GM18526 (cell line): Measurements from ENCODE around the gene PPP1R1A.

Experiments used
- POLR2A ChIP-seq: IDR thresholded peaks from 3 replicates; pipeline ENCODE4 v1.6.1; 2011; ENCODE audit not compliant: insufficient read length; ENCODE audit errors: extremely low read depth

The PPP1R1A gene

GRCh38 chr12:54608156-54608555 lies 19.7 kb upstream of the PPP1R1A start:
- no peak for TF ChIP-seq POLR2A

- no peak for TF ChIP-seq POLR2A
These were observed 18.1 kb upstream of the PPP1R1A start for GRCh38 chr12:54606556-54606955.

- no peak for TF ChIP-seq POLR2A
These were observed 16.9 kb upstream of the PPP1R1A start for GRCh38 chr12:54605138-54605970.

DNA sequence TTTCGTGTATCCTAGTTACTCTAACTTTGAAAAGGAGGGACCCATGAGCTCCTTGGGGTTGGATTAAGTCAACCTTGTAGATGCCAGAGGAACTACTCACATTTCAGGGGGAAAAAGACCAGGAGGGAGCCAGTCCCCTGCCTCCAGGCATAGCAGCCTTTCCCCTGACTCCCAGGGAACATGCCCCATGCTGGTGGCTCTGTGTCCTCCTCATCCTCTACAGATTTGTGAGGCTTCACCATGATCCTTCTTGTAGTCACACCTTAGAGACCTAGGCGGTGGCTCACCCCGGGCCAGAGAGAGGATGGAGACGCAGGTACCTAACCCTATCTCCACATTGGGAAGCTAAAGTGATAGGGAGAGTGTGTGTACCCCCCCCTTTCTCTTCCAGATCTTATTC lies 16.0 kb upstream of the PPP1R1A start:
- TF ChIP-seq POLR2A, result no peak

DNA sequence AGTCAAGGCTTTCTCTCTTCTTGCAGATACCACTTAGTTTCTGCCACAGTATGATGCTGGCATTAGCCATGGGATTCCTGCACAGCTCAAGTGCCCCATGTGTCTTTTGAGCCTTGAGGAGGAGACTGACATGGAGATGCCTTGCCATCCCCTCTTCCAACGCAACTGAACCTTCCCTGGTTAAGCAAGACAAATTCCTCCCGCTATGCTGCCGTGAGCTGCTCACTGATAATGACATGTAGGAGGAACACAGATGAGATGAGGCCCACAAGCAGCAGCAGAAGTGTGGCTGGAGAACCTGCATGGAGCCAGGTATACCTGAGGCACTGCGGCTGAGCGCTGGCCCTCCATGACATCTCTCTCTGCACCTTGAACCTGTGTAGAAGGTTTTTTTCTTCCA lies 15.4 kb upstream of the PPP1R1A start:
- no peak for TF ChIP-seq POLR2A

- no peak for TF ChIP-seq POLR2A
These were observed 14.8 kb upstream of the PPP1R1A start for GRCh38 chr12:54603173-54603814.

GRCh38 chr12:54602661-54603060 lies 14.2 kb upstream of the PPP1R1A start:
- TF ChIP-seq POLR2A, result no peak

DNA sequence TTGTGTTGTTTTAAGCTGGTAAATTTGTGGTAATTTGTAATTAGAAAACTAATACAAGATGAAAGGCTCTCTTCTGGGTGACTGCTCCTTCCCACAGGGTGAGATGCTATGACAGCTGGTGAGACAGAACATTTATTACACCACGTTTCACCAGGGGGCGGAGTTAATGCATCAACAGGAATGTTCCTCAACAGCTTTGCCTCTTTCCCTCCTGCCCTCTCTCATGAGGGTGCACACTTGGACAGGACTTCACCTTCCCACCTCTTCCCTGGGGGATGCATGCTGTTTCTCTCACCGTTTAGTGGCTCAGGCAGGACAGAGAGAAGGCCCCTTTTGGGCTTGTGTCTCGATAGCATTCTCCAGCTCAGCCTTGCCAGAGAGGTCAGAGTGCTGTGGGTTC lies 13.4 kb upstream of the PPP1R1A start:
- TF ChIP-seq POLR2A, result no peak

GRCh38 chr12:54598970-54599369 lies 10.5 kb upstream of the PPP1R1A start:
- TF ChIP-seq POLR2A, result no peak

DNA sequence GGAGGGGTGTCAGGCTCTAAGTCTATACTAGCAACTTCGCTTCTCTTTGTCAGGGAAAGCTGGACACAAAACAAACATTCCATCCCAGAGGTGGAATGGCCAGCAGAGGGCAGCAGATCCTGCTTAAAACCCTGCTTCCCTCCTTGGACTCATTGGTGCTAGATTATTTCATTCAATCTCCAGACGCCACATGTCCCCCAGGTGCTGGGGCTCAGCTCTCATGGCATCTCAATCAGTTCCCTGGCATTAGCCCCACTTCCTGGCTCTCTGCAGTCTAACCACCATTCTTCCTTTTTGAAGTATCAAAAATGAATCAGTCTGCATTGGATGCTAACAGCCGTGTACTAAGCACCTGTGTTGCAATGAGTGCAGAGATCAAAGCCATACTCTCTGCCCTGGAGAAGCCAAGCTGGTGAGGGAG lies 8.1 kb upstream of the PPP1R1A start:
- TF ChIP-seq POLR2A, result no peak

- TF ChIP-seq POLR2A, result no peak
These were observed 7.0 kb upstream of the PPP1R1A start for GRCh38 chr12:54595471-54595870.

DNA sequence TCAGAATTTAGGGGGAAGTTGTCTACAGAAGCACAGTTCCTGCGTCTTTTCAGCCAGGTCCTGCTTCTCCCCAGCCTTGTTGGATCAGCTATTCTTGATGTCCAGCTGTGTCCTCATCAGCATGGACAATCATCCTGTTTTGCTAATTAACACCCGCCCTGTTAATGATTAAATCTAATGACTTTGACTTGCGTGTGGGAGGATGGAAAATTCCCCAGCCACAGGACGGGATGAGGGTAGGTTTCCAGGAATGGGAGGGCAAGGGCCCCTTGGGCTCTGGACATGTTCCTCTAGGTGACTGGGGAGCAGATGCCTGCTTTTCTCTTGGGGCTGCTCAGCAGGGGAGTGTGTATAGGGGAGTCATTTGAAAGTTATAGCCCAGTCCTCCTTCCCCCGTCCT lies 5.3 kb upstream of the PPP1R1A start:
- no peak for TF ChIP-seq POLR2A

GRCh38 chr12:54593135-54593534 lies 4.7 kb upstream of the PPP1R1A start:
- TF ChIP-seq POLR2A, result no peak

DNA sequence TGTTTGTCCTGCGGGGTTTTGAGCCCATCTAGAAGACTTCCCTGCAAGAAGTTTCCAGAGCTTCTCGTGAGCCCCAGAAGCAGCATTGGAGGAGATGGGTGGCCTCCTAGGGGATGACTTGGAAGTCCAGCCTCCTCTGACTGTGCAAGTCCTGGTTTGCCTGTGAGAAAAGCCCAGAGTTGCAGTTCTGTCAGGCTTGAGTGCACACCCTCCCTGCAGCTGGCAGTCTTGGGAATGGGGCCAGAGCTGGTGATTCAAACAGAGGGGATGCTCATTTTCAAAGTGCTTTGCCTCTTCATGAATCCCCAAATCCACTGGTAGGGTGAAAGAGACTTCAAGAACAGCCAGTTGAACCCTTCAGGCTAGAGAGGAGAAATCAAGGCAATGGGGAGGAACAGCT lies 3.9 kb upstream of the PPP1R1A start:
- no peak for TF ChIP-seq POLR2A

- TF ChIP-seq POLR2A, result no peak
These were observed 2.6 kb upstream of the PPP1R1A start for GRCh38 chr12:54590978-54591591.

DNA sequence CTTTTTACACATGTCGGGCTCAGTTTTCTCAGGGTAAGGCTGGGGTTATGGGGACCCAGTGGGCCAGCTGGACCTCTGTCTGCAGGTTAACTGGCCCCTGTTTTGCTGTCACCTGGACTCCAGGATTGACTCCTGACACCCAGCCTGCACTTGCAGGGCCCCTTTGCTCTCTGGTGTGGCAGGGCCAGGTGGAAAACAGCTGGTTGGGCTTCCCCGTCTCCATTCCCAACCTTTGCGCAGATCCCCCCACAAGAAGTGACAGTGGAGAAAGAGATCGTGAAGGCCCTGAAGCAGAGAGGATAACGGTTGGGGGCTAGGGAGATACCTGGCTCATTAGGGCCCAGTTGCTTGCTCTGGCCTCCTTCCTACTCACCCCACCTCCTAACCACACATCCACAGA lies 1.5 kb upstream of the PPP1R1A start:
- TF ChIP-seq POLR2A, result no peak
